NCI-H226 (cell line): ENCODE measurements around the gene TAS2R30.

Experiments
- DNase-seq: peaks from one replicate; pipeline ENCODE4 v3.0.0-alpha.2; 2015

Gene TAS2R30, protein sequence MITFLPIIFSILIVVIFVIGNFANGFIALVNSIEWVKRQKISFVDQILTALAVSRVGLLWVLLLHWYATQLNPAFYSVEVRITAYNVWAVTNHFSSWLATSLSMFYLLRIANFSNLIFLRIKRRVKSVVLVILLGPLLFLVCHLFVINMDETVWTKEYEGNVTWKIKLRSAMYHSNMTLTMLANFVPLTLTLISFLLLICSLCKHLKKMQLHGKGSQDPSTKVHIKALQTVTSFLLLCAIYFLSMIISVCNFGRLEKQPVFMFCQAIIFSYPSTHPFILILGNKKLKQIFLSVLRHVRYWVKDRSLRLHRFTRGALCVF

DNA sequence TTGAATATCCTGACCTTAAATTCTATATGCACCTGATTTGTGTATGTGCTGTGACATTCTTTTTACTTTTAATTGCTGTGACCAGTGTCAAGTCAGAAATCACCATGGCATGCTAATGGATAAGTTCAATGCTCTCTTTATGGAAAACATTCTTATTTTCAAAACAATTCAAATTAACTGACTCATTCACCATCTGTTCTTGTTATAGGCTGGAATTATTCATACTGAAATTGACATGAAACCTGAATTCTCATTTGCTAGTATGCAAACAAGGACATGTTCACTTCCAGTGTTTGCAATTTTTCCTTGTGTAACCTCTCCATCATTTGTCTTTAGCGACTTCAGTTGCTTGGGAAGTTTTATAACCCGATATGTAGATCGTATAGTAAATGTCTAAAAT is at the start of gene TAS2R30:
Gene TAS2R30 (minus strand): TSS at position 340 of the 400 bp plus-strand sequence. CDS start 400 bp downstream, outside the sequence.
- DNase-seq = no peak

DNA sequence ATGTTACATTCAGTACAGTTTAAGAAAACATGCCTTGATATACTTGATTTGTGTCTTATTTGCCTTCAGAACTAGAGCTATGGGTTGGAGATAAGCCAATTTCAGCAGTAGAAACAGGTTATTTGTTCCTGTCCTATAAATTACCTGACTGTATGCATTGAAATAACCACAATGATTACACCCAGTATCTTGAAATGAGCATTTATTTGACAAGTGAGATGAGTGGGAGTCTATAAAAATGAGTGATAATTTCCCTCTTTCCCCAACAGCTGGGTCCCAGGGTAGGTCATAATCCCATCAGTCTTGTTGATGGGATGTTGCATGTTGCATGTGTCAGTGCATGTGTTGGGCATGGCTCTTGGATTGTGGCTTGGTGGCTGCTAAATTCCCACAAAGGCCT is 48.6 kb upstream of the TAS2R30 start:
- DNase-seq = no peak

DNA sequence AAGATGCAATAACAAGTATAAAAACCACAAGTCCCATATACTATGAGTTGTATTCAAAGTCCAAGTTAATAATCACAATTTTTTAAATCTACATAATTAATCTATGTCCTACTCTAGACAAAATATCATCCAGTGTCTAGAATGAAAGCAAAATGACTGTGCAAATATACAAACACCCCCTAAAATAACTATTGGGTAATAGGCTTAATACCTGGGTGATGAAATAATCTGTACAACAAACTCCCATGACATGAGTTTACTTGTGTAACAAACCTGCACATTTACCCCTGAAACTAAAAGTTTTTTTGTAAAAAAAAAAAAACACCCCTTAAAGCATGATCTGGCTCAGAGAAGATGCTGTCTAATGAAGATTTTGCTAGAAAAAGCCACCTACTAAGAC is 48.1 kb upstream of the TAS2R30 start:
- no peak for DNase-seq

DNA sequence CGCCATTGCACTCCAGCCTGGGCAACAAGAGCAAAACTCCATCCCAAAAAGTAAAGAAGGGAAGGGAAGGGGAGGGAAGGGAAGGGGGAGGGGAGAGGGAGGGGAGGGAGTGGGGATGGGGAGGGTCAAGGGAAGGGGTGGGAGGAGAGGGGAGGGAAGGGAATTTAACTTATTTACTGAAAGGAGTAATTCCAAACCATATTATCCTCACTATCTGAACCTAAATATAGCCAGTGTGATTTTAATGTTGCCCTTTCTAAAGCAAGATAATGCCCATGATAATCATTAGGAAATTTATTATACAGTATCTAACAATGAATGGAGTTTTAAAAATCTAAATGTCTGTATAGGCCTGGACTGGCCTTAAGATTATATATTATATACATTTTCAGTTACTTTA is 43.8 kb upstream of the TAS2R30 start:
- DNase-seq = no peak

DNA sequence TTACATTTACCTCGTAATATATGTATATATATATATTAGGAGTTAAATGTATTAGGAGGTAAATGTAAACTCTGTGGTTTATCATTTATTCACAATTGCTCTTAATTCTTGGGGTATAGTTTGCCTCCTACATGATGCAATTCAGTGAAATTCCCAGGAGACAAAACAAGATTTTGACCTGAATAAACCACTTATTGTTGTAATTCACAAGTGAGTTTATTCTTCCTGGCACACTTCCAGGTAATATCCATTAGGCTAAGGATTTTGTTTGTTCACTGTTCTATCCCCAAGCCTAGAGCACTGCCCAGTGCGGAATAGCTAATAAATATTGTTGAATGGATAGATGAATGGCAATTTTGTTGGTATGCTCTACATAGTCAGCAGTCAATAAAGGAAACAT is 39.6 kb upstream of the TAS2R30 start:
- no peak for DNase-seq

DNA sequence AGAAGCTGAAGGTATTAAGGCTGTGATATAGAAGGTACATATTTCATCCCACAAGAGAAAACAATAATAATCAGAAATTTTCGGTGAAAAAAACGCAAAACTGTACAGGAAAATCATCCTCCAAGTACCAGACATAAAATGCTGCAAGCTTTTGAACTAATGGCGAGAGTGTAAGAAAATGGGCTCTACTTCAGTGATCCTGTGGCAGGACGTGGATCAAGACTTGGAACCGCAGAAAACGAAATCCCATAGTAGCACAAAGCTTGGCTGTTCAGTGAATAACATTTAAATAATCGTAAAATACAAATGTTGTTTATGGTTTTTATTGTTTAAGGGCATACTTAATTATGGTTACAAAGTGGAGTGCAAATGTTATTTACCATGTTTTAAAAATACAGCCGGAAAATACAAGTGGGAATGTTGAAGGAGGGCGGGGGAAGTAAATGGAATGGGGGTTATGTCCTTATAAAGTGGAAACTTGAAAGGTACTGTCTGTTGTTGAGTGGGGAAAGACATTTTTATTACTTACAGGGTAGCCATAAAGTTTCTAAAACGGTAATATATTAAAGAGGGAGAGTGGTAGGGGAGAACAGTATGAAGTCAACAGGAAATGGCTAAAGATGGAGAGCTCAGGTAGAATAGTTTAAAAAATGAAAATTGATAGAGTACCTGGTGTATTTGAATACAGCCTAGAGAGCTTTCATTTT is 37.7 kb upstream of the TAS2R30 start:
- DNase-seq = no peak

DNA sequence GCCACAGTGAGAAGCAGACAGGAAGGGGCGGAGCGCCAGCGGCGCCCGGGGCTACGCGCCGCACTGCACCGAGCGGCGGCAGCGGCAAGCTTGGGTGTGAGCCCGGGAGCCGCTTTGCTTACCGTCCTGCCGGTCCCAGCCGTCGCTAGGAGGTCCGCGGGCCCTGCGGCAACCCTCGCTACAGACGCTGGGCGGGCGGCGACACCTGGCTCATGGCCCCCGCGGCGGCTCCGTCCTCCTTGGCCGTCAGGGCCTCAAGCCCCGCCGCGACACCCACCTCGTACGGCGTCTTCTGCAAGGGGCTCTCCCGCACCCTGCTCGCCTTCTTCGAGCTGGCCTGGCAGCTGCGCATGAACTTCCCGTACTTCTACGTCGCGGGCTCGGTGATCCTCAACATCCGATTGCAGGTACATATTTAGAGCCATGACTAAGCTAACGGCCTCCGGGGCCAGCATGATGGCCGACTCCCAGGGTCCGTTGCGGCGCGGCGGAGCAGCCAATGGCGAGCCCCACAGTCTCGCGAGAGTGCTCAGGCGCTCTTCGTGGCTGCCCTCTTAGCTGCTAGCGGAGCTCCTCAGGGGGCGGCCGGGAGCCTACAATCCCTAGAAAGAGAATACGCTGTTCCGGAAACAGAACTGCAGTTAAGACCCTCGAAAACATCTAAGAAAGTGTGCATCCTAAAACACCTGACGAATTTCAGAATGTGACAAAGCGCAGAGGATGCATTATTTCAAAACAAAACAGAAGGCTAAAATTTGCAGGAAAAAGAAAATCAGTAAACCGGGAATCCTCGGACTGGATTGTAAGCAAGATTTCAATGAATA is 36.9 kb upstream of the TAS2R30 start, which contains the start of gene SMIM10L1:
Gene SMIM10L1 (plus strand): TSS at position 50 of the 824 bp plus-strand sequence. CDS start 163 bp downstream, at position 213.
- DNase-seq = peak; percentile 94

DNA sequence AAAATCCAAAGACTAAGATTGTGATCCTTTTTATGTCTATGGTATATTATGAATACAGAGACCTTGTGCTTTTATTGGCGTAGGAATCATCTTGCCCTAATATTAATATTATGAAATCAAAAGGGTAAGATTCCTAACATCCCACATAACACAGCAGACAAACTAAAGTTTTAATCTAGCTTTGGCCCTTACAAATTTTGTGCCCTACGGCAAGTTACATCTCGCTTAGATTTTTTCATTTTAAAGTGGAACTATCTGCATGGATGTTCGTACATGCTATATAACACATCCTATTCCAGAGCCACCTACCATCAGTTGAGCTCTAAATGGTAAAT is 36.3 kb upstream of the TAS2R30 start:
- DNase-seq = no peak

DNA sequence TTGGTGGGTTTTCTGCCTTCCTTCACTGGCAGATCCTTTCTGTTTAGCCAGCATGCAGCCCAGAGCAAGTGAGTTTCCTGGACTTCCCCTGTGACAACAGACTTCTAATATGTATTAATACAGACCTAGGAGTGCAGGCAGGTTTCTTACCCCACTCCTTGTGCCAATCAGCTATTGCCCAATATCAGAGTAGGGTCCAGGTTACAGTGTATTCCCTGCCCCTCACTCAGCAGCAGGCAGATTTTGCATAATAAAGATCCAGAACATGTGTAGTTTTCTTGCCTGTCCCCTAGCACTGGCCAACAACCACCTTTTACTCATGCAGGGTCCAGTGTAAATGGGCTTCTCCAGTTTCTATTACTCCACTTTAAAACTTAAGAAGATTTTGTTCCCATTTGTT is 31.9 kb upstream of the TAS2R30 start:
- DNase-seq = no peak

DNA sequence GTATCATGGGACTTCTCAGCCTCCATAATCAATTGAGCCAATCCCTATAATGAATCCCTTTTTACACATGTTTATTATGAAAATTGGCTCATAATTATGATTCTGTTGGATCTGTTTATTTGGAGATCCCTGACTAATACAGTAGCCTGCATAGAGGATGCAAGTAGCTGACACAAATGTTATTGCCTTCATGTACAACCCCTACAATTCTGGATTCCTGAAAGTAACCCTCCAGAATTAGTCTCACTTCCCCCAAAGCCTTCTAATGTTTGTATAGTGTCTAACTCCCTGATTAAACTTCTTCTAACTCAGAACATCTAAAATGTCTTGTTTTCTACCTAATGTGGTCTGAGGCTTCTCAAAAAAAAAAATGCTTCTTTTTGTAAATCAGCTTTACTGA is 29.9 kb upstream of the TAS2R30 start:
- DNase-seq = no peak

DNA sequence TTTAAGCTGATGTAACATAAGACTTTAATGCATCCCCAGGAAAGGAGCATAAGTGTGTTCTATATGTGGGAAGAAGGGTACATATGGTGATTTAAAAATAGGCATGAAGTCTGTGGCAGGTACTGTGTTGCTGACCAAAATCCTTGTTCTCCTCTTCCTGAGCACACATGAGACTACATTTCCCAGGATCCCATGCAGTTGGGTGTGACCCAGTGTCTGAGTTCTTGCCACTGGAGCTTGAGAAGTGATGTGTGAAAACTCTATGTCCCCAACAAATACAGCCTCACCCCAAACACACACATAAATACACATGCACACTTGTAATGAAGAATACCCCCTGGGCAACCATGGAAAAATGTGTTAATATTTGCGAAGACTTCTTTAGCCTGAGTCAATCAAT is 28.1 kb upstream of the TAS2R30 start:
- DNase-seq = no peak

DNA sequence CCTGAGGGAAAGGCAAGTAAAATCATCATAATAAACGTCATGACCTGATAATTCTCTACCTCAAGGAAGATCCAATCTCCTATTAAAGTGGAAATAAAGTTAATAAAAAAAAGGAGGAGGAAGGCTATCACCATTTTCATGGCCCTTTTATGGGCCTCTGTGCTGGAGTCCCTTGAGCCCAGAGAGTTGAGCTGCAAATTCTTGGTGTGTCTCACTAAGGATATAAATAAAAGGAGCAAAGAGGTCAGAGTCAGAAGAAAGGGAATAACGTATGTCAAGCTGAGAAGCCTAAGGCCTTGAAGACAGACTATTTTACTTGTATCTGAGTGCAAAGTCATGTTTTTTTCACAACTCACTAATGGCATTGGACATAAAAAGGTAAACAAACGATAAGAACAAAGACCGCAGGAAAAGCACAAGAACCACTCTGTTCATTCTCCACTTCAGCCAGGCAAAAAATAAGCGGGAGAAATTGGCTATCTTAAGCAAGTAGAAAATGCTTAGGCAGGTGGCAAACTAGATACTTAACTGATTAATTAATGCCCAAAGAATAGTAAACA is 24.5 kb upstream of the TAS2R30 start:
- no peak for DNase-seq

DNA sequence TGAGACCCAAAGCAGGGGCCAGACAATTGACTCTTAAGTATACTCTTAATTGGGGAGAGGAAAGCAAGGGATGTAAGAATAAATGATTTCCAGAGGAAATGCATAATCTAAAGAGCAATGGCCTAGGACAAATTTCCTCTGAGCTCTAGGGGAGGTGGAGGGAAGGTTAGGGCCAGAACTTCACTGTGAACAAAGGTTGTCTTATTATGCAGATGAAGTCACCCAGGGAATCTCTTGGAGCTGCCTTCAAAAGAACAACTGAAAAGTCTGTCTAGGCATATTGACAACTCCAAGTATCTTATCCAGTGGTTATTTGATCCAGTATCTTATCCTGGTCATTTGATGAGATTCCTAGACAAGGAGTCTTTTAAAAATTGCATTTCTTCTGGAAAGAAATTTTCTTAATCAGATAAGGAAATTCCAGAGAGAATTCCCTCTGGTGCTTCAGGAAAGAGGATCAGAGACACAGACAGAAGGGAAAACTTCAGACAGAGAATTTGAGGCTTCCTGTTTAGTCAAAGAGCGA is 20.0 kb upstream of the TAS2R30 start:
- DNase-seq = no peak

DNA sequence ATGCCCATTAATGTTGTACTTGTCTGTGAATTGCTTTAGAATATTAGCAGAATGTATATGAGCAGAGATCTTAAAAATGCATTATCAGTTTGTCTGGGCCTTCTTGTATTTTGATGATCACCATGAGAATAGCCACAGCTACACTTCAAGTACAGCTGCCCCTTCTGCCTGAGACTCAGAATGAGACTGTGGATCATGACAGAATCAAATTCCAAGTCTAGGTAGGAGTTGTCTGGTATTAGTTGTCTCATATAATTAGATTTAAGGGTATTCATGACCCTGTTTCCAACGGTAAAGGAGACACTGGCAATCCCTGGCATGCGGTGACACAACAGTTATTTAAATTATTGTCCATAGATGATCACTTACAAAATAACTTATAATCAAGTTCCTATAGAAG is 18.3 kb upstream of the TAS2R30 start:
- no peak for DNase-seq

DNA sequence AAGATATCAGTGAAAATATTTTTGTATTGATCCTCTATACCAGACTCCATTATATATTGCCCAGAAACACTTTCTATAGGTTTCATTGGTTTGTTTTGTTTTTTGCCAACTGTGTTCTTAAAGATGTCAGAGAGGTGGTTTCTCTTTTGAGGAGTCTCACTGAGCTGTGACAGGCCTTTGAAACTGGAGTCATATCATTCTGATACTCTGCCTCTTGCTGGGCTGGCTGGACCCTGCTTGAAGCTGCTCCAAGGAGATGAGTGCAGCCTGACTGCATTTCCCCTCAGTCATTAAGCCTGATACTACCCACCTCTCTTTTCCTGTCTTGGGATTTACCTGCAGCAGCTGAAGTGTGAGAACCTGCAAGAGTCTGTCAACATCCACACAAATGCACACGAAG is 16.4 kb upstream of the TAS2R30 start:
- no peak for DNase-seq

DNA sequence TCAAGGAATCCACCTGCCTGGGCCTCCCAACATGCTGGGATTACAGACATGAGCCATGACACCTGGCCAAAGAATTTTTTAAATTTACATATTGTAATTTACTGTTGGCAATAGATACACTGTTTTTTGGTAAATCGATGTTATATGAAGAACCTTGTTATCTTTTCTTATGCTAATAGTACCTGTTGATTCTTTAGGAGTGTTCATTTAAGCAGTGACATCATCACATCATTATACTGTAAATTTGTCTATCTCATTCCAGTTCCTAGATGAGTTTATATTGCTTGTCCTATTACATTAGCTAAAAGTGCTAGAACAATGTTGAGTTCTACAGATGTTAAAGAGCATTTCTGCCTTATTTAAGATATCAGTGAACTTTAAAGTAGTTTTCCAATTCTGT is 13.0 kb upstream of the TAS2R30 start:
- DNase-seq = no peak

DNA sequence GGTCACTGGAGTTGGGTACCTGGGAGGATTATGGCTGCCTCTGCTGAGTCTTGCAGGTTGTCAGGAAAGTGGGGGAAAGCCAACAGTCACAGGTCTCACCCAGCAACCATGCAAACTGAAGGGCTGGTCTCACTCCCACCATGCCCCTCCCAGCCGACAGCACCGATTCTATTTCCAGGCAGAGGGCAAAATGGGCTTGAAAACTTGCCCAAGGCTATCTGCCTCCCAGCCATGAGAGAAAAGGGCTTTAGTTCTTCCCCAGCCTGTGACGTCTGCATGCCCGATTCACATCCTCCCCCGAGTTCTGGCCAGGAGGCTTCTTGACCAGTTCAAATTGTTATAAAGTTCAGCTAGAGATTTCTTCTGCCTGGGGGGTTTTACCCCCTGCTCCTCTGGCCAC is 9.9 kb upstream of the TAS2R30 start:
- DNase-seq = no peak

DNA sequence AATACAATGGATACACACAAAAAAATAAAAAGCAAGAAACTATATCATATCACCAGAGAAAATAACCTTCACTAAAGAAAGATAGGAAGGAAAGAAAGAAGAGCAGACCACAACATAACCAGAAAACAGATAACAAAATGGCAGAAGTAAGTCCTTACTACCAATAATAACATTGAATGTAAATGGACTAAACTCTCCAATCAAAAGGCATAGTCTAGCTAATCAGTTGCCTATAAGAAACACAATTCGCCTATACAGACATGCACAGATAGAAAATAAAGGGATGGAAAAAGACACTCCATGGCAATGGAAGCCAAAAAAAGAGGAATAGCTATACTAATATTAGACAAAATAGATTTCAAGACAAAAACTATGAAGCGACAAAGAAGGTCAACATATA is 8.9 kb upstream of the TAS2R30 start:
- no peak for DNase-seq

DNA sequence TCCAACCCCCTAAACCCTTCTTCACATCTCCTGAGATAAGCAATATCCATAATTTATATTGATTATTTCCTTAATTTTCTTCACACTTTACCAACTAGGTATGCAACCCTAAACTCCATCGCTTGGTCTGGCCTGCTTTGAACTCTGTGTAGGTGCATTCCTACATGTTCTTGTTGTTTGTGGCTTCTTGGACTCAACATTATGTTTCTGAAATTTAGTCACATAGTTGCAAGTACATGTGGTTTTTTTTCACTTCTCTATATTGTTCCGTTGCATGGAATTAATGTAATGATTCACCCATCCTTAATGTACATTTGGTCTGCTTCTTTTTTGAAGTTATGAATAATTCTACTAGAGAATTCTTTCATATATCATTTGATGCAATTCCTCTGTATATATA is 1.6 kb upstream of the TAS2R30 start:
- DNase-seq = no peak

DNA sequence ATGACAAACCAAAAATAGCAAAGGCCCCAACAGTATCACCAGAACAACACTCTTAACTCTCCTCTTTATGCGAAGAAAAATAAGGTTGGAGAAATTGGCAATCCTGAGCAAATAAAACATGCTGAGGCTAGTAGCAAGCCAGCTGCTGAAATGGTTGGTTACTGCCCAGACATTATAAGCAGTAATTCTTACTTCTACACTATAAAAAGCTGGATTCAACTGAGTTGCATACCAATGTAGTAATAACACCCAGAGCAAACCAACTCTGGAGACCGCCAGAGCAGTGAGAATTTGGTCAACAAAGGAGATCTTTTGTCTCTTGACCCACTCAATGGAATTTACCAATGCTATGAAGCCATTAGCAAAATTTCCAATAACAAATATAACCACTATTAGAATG is 628 bp downstream of the TAS2R30 start:
- no peak for DNase-seq

DNA sequence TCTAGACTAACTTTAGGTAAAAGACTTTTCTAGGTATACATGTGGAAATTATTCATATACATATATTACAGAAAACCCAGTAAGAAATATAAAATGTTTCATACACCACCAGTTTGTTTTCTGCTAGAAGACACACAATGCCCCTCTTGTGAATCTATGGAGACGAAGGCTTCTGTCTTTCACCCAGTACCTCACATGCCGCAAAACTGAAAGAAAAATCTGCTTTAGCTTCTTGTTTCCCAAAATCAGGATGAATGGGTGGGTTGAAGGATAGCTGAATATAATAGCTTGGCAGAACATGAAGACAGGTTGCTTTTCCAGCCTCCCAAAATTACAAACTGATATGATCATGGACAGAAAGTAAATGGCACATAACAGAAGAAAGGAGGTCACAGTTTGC is 1.3 kb downstream of the TAS2R30 start:
- no peak for DNase-seq

DNA sequence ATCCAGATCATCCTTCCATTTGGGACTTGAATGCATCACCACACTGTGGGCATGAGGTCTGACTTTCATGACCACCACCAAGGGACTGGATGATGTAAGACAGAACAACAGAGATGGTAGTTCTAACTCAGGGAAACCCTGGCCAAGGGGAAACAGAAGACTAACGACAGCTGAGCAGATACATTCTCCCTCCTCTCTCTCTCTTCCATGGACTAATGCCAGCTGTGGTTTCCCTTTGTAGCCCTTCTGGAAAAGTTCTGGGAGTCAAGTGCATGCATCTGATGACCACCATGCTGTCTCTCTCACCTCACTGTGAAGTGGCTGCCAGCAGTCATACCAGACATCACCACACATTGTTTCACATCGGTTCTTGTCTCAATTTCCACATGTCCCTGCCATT is 3.4 kb downstream of the TAS2R30 start:
- no peak for DNase-seq

DNA sequence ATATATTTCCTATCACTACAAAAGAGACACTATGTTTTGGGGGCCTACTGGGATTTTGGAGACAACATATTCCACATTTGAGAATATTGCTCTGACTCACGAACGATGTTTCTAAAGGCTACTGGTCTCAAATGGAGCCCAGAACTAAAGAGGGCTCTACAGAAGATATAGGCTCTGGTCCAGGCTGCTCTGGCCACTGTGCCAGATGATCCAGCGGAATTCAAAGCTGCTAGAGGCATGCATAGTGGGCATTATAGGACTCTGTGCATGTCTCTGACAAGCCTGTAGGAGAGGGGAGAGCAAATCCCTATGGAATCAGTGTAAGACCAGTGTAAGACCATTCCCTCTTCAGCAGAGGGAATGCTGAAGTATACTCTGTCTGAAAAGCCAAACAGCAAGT is 4.1 kb downstream of the TAS2R30 start:
- no peak for DNase-seq
